ENCODE measurements around the gene ARHGAP32.

ARHGAP32 gene

DNA sequence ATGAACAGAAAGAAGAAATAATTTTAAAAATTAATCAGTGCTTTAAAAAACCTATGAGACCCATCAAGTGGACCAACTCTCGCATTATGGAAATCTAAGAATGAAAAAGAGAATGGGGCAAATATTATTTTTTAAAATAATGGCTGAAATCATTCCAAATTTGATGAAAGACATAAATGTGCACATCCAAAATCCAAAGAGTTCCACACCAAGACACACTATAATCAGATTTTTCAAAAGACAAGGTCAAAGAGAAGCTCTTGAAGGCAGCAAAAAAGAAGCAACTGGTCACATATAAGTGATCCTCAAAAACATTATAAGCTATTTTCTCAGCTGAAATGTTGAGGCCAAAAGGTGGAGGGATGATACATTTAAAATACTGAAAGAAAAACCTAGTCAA is 85.3 kb downstream of the ARHGAP32 start:
- DNase-seq: no peak

DNA sequence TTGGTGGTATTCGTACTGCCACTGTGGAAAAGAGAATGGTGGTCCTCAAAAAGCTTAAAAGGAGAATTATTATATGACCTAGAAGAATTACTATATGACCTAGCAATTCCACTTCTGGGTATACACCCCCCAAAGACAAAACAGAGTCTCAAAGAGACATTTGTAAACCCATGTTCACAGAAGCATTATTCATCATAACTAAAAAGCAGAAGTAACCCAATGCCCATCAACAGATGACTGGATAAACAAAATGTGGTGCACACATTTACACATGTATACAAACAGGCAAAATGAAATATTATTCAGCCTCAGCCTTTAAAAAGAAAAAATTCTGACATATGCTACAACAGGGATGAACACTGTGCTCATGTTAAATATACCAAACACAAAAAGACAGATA is 89.4 kb downstream of the ARHGAP32 start:
- DNase-seq: no peak

DNA sequence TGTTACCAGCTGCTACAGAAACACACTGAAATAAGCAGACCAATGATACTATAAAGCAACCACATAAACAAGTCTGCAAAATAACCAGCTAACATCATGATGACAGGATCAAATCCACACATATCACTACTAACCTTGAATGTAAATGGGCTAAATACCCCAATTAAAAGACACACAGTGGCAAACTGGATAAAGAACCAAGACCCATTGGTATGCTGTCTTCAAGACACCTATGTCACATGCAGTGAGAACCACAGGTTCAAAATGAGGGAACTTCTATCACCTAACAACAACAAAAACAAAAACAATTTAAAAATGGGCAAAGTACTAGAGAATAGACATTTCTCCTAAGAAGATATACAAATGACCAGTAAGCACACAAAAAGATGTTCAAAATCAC is 89.9 kb downstream of the ARHGAP32 start:
- no peak for DNase-seq

DNA sequence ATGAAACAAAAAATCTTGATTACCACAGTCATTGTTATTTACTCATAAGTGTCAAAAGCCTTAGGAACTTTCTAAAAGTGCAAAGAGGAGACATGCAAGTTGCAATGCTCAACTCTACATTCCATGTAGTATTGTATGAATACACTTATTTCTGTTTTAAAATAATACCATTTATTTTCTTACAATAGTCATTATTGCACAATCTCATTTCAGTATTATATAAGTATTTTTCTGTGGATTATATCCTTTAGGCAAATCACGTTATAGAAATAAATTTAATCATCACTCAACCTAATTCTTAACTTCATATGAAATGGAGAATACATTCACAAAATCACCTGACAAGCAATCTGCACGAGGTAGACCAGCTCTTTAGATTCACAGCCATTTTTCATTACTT is 98.8 kb downstream of the ARHGAP32 start:
- no peak for DNase-seq

DNA sequence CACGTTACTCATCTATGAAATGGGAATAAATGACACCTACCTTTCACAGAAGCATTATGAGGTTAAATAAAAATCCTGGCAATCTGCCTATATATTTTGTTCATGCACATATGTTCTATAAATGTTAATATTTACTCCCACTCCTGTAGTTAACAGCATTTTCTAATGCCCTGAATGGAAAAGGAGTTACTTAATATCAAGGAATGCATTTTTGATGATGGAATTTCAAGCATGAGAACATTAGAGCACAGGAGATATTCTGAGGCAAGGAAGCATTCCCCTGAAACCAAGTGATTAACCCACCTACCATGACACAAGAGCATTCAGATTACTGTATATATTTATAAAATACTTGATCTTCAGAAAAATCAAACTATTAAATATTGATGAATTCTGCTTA is 102.1 kb downstream of the ARHGAP32 start:
- DNase-seq: no peak

DNA sequence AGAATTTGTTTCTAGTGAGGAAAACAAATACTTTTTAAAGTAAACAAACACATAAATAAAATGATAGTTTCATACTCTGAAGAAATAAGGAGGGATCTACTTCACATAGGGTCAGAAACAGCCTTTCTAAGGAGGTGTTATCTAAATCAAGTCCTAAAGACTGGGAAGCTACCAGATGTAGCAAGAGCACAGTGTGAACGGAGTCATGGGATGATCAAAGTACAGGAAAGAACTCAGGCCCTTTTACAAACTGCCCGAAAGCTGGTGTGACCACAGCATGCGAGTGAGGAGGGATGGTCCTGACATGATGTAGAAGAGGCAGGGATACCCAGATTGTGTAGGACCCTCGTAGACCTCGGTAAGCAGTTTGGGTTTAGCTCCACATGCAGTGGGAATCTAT is 102.8 kb downstream of the ARHGAP32 start:
- DNase-seq: no peak

DNA sequence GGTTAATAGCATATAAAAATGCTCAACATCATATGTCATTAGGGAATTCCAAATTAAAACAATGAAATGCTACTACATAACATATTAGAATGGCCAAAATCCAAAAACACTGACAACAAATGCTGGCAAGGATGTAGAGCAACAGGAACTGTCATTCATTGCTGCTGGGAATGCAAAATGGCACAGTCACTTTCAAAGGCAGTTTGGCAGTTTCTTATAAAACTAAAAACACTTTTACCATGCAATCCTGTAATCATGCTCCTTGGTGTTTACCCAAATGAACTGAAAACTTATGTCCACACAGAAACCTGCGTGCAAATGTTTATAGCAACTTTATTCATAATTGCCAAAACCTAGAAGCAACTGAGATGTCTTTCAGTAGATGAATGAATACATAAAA is 105.1 kb downstream of the ARHGAP32 start:
- no peak for DNase-seq

DNA sequence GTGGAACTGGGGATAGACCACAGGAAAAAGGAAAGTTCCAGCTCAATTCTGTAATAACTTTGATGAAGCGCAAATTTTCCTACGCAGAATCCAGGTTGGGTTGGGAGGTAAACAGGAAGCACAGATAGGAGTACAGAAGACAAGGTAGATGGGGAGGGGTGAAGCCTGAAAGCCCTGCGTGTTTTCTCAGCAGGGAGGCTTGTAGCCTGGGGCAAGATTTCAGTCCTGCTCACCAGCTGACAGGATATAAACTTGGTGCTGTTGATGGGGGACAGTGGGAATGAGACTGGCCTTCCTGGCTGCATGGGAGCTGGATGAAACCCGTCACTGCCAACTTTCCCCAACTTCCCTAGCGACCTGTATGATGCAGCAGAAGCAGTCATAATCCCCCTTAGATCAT is 114.9 kb downstream of the ARHGAP32 start:
- no peak for DNase-seq

DNA sequence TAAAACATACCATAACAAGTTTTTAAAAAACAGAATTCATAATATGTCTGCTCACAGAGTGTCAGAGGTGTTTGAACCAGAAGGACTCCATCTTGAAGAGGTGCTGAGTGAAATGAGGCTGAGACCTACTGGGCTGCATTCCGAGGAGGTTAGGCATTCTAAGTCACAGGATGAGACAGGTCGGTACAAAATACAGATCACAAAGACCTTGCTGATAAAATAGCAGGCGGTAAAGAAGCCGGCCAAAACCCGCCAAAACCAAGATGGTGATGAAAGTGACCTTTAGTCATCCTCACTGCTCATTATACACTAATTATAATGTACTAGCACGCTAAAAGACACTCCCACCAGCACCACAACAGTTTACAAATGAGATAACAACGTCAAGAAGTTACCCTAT is 116.4 kb downstream of the ARHGAP32 start:
- DNase-seq: no peak

DNA sequence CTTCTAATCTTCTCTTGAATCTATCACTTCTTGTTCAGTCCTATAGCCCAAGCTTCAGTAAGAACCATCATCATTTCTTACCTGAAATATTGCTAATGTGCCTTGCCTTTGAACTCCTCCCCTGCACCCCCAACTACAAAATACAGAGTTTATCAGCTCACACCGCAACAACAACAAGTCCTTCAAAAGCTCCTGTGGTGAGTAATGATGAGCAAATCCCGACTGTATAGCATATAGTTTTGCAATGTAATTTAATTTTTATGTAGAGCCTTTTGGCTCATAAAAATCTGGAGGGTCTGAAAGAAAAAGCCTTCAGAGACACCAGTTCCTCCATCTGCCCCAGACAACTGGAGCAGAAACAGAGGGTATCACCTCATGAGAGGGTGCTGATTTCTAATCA is 124.7 kb downstream of the ARHGAP32 start:
- DNase-seq: no peak

DNA sequence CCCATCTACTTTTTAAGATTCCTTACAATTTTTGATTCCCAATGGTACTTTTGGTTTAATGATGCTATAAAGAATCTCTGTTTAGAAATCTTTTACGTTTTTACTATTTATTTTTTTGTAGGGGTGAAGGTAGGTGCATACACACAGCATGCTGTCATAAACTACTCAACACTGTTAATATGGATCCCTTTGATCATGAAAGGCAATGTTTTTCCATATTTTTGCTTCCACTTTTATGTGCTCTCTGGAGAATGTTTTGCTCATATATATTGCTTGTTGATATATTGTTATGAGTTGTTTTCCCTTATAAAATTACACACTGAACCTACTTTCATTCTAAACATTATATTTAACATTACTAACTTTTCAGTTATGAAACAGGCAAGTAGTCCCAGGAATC is 125.9 kb downstream of the ARHGAP32 start:
- DNase-seq: no peak

DNA sequence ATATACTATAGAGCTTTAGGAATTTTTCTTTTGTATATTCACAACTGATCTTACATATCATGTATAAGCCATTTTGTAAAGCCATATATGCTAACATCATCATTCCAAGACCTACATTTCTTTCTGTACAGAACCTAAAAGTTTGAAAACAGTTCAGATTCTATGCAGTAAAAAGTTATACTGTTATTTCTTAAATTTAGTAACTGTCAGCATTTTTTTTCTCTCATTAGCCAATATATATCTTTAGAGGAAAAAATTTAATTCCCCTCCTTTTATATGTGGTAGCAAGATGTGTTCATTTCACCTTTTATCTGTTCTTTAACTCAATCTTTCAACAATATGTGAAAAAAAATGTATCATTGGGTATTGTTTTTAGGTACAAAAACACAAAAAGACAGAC is 129.0 kb downstream of the ARHGAP32 start:
- no peak for DNase-seq

DNA sequence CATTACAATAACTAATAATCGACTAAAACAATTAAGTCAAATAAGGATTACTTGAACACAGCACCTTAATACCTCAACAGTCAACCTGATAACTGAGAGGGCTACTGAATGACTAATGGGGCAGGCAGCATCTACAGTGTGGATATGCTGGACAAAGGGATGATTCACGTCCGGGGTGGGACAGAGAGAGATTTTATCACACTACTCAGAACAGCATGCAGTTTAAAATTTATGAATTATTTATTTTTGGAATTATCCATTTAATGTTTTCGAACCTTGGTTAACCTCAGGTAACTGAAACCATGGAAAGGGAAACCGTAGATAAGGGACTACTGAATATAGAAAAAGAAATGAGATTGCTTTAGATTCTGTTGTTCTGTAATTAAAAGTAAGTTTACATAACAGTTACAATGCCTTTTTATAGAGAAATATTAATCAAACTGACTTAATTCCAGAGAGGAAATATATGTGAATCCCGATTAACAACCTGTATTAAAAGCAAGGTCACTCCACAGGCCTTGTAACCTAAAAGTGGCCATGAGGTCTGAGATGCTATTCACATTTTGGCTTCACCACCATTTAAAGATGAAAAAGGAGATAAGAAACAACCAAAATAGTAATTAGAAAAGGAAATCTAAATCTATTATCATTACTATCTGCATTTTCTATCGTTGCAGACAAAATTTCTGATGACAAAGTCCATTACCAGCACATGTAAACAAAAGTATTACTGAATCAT is 130.5 kb downstream of the ARHGAP32 start:
- no peak for DNase-seq

DNA sequence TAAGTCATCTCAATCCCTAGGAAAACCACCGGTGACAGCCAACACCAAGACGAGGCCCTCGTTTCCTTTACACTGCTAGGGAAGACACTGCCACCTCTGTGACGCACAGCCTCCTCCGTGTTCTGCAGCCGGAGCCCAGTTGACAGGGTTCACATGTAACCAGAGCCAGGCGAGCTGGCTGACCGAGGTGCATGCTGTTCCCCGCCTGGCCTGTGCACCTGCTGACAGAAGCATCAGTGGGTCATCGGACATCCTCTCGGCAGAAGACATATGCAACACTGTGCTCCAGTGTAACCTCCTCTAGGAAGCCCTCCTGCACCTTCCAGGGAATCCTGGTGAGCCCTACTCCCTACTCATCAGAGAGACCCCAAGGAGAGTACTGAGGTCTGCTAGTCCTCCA is 135.2 kb downstream of the ARHGAP32 start:
- DNase-seq: no peak

DNA sequence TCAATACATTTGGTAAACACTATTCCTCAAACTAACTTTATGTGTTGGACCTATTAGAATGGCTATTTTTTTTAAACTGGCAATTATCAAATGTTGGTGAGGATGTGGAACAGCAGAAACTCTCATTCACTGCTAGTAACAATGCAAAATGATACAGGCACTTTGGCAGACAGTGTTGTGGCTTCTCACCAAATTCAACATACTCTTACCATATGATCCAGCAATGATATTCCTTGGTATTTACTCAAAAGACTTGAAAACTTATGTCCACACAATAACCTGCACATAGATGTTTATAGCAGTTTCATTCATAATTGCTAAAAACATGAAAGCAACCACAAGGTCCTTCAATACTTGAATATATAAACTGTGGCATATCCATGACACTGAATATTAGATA is 136.9 kb downstream of the ARHGAP32 start:
- no peak for DNase-seq

DNA sequence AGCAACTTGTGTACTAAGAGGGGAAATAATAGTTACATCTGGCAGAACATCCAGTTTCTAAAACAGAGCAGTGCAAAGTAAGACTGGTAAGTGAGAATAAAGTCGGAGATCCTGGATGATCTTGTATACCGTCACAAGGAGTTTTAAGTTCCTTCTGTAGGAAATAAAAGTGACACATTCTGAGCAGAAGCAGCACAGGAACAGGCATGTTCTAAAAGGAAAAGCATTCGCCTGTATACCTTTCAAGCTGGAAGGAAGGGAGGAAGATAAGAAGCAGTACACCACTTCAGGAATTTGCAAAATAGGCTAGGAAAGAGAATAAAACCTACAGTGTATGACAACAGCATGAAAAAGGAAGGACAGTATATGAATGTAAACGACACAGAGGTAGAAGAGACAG is 143.2 kb downstream of the ARHGAP32 start:
- DNase-seq: no peak

DNA sequence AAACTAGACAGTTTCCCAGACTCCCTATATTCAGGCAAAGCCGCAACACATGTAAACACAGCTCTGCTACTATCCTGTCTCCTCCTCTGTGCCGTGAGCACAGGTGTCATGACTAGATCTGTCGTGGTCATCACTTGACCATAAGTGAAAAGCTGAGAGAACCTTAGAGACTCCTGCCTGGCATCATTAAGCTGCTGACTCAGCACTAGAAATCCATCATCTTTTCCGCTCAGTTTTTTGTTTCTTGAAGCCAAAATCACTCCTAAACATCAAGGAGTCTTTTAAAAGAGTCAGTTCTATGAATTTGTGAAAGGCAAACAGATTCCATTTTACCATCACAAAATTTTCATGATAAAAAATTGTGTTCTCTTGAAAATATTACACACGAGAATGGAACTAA is 147.0 kb downstream of the ARHGAP32 start:
- DNase-seq: no peak

DNA sequence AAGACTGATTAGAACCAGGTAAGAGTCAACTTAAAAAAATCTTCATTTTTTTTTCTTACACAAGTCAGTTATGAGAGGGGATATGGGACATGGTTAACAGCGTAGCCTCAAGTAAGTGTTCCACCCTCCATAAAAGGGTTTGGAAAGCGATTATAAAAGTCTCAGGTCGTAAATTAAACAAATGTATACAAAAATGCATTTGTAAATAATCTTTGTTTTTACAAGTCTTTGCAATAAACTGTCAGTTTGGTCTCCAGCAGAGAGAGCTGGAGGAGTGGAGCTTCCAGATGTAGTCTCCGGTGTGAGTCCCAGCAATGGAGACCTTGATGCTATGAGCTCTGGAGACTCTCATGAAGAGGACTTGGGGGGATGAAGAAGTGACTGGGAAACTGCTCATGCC is 149.6 kb downstream of the ARHGAP32 start:
- no peak for DNase-seq

DNA sequence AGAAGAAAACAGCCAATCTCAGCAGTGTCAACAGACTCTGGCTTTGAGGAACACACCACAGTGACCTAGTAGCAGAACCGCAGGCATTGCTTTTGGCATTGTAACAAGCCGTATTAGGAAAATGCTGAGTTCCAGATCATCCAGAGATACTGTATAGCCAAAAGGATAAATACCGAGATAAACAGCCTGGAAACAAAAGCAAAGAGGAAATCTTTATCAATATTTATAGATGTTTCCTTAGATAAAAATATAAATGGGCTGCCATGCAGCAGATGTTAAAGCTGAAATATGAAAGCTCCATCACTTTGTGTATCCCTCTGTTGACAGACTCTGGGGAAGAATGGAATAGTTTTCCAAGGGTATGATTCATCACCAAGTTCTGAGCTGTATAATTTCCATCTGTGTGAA is 150.5 kb downstream of the ARHGAP32 start:
- DNase-seq: no peak

DNA sequence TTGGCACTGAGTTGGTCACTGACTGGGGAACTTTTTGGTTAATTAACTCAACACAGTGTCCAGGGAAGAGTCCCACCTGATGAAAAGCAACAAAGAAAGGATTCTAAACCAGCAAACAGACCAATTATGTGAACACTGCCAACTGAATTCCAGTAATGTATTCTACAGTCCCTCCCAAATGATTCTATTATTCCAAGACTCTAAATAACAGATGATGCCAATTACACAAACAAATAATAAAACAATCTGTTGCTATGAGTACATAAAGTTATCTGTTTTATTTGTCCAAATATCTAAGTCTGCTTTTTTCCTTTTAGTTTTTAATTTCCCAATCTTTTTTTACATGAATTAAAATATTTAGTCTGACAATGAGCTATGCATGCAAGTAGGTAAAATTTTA is 151.2 kb downstream of the ARHGAP32 start:
- no peak for DNase-seq

DNA sequence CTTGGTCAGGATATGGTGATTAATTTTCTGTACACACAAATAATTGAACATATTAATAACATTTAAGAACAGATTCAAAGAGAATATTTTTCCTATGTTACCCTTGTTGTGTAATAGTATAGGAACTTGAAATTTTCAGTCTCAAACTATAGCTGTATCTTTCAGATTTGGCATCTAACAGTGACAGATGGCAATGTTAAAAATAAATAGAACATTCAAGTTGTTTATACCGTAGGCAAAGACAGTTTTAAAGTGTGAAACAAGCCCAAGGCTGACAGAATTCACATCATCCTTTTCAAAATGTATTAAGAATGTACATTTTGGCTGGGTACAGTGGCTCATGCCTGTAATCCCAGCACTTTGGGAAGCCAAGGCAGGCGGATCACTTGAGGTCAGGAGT is 156.9 kb downstream of the ARHGAP32 start:
- no peak for DNase-seq

DNA sequence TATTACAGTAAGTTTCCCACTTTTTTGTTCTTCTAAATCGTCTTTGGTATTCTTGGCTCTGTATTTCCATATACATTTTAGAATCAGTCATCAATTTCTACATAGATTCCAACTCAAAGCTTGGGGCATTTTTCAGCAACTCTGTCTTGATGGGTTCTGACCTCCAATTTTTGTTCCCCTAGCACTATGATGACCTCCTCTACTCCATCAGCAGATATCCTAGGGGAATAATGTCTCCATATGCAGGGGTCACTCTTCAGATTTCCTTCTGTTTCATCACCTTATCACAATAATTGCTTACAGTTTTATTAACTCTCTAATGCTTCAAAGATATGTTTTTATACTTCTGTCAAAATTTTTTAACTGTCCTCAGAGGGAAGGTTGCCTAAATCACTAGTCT is 158.1 kb downstream of the ARHGAP32 start:
- DNase-seq: no peak

DNA sequence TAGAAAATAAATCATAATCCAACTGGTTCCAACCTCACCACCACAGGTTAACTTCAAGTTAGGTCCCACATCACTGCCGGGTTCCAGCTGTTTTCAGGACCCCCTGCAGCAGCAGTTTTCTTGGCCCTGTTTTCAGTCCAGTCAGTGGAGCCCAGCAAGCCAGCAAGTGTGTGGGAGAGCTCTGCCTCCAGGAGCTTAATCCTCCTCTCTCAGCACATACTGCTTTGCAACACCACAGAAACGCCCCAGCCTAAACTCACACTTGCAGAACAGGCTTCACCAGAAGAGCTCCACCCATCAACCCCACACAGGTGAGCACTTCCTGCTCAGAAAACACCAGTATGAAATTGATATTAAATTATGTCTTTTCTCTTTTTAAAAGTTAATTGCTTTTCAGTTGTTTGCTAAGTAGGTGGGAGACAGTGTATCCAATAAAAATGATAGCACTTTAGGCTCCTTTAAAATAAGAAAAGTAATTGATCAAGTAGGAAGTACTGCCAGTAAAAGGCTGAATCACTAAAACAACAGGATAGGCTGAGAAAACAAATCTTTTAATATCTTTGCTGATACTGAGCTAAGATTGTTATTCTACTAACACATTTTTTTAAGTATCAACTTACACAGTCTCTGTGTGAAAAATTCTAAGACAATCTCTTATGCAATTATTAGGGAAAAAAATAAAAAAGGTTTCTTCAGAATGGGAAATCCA is 168.0 kb downstream of the ARHGAP32 start:
- DNase-seq: no peak

DNA sequence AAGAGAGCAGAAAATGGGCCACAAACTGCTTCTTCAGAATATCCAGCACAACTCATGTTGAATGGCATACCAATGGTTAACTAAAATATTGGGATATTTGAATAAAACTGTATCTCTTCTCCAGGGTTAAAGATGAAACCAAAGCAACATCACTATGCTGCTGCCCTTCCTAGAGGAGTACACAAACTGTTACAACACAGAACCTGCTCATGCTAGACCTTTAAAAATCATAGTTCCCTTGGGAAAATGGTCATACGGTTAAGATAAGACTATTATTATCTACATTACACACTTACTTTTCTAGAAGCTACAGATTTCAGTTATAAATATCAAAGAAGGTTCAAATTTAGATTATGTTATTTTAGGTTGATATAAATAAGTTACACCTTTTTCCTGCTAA is 170.8 kb downstream of the ARHGAP32 start:
- DNase-seq: no peak

DNA sequence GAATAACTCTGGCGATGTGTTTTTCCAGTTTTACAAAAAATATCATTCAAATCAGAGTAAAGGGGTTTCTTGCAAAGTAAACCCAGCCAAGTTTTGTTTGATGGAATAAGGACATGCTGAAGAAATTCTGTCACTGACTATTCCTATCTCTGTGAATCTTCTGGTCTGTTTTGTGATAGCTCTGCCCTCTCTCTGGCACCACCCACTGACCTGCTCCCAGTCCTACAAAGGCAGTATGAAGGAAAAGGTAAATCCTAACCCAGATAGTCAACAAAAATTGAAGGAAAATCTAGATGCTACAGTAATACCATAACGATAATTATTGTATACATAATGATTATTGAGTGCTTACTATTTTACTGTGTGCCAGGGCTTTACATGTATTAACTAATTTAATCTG is 173.1 kb downstream of the ARHGAP32 start:
- DNase-seq: no peak

All from activated T-cell treated with anti-CD3 and anti-CD28 coated beads, Interleukin-2, amount 50 U/mL, for 1 hour (primary cell).